PC-3 (cell line): ENCODE results near the gene TNIP1. TPM values are rescaled to one million over a fixed set of nuclear protein-coding genes. Genes with fewer than 3 reads are reported as not detected.
A peak's percentile ranks its signal among the peaks of the same experiment; 100 is the strongest.

ENCODE experiments used
- ATAC-seq: fragments of 200-7000 bp; cut with Tn5 transposase; 2 replicates; pipeline ENCODE4 v1.9.1; 2020; ENCODE audit warnings: mild to moderate bottlenecking, moderate library complexity
- BruUV-seq: library from RNA; stranded (reverse); fragments of 400-500 nt; replicated peaks from 2 replicates; lab custom pipeline; 2021; lab: Mats Ljungman, UMichigan
- CTCF ChIA-PET: fragments of 300-600 bp; sonication (Branson Sonifier 250); formaldehyde crosslinking; loops from one replicate; lab custom pipeline; 2022; ENCODE audit warnings: antibody characterized with exemption; lab: Charles Lee
- POLR2A ChIA-PET: fragments of 300-600 bp; sonication (Branson Sonifier 250); formaldehyde crosslinking; loops from one replicate; lab custom pipeline; 2022; ENCODE audit warnings: antibody characterized with exemption; ENCODE audit not compliant: unreplicated experiment; lab: Charles Lee
- DNase-seq: peaks from one replicate; pipeline ENCODE4 v3.0.0-alpha.2; 2015
- H2AFZ ChIP-seq: fragments of 300-600 bp; sonication (generic); 2 replicates; pipeline ENCODE4 v1.6.0; 2016; ENCODE audit warnings: antibody characterized with exemption, low read length
- H3F3A ChIP-seq: fragments of 300-600 bp; sonication (generic); one replicate; pipeline ENCODE4 v1.6.0; 2017; ENCODE audit warnings: antibody characterized with exemption, low read length, control low read depth, mild to moderate bottlenecking; ENCODE audit not compliant: unreplicated experiment
- H3K27ac ChIP-seq: fragments of 300-600 bp; sonication (generic); 2 replicates; pipeline ENCODE4 v1.5.1; 2016; ENCODE audit warnings: mild to moderate bottlenecking, low read length
- H3K27me3 ChIP-seq: fragments of 300-600 bp; sonication (generic); 2 replicates; pipeline ENCODE4 v1.6.1; 2016; ENCODE audit warnings: low read length, mixed read lengths
- H3K36me3 ChIP-seq: fragments of 300-600 bp; sonication (generic); 2 replicates; pipeline ENCODE4 v1.6.1; 2016; ENCODE audit warnings: low read depth, mixed run types, low read length, mixed read lengths
- H3K4me1 ChIP-seq: fragments of 300-600 bp; sonication (generic); 2 replicates; pipeline ENCODE4 v1.5.1; 2016; ENCODE audit warnings: low read length; ENCODE audit not compliant: insufficient read depth
- H3K4me2 ChIP-seq: fragments of 300-600 bp; sonication (generic); 2 replicates; pipeline ENCODE4 v1.6.0; 2016; ENCODE audit warnings: low read length
- H3K4me3 ChIP-seq: fragments of 300-600 bp; sonication (generic); 2 replicates; pipeline ENCODE4 v1.5.1; 2016; ENCODE audit warnings: mild to moderate bottlenecking, low read length, mixed read lengths
- H3K79me2 ChIP-seq: fragments of 300-600 bp; sonication (generic); 2 replicates; pipeline ENCODE4 v1.6.1; 2017; ENCODE audit warnings: low read length, mixed read lengths
- H3K9ac ChIP-seq: fragments of 300-600 bp; sonication (generic); 2 replicates; pipeline ENCODE4 v1.6.0; 2016; ENCODE audit warnings: mild to moderate bottlenecking, low read length
- H3K9me2 ChIP-seq: fragments of 300-600 bp; sonication (generic); replicated peaks from 2 replicates; pipeline ENCODE4 v1.6.1; 2016; ENCODE audit warnings: mixed run types, low read length, mixed read lengths
- H3K9me3 ChIP-seq: fragments of 300-600 bp; sonication (generic); 2 replicates; pipeline ENCODE4 v1.6.1; 2016; ENCODE audit warnings: low read length, mixed read lengths
- H4K20me1 ChIP-seq: fragments of 300-600 bp; sonication (generic); 2 replicates; pipeline ENCODE4 v1.6.1; 2016; ENCODE audit warnings: low read length, mixed read lengths
- EZH2 ChIP-seq: fragments of 300-600 bp; sonication (generic); IDR thresholded peaks from one replicate; pipeline ENCODE4 v1.6.1; 2017; ENCODE audit warnings: antibody characterized with exemption, mild to moderate bottlenecking, low read length; ENCODE audit not compliant: unreplicated experiment
- EZH2phosphoT487 ChIP-seq: fragments of 300-600 bp; sonication (generic); IDR thresholded peaks from 2 replicates; pipeline ENCODE4 v1.6.1; 2018; ENCODE audit warnings: mild to moderate bottlenecking, antibody characterized with exemption, low read length, borderline replicate concordance
- intact Hi-C: fragments of 100-400 bp; cut with micrococcal nuclease; formaldehyde crosslinking; loops from 2 replicates; pipeline ENCODE4 v1.9.0; 2023
- total RNA-seq: library from RNA; depleted of rRNA; stranded (reverse); fragments of >200 nt; gene quantifications from 2 replicates; pipeline ENCODE4 v1.2.3, GENCODE V29; 2014
- TF ChIP-seq, protein P1 (sequence below): fragments of 300-600 bp; sonication (generic); conservative IDR thresholded peaks from 2 replicates; pipeline ENCODE4 v1.5.1; 2017; ENCODE audit warnings: antibody characterized with exemption, low read depth, mild to moderate bottlenecking, low read length

Gene TNIP1
- total RNA-seq, 1 experiment from 2014 or later: 90.0 TPM

DNA sequence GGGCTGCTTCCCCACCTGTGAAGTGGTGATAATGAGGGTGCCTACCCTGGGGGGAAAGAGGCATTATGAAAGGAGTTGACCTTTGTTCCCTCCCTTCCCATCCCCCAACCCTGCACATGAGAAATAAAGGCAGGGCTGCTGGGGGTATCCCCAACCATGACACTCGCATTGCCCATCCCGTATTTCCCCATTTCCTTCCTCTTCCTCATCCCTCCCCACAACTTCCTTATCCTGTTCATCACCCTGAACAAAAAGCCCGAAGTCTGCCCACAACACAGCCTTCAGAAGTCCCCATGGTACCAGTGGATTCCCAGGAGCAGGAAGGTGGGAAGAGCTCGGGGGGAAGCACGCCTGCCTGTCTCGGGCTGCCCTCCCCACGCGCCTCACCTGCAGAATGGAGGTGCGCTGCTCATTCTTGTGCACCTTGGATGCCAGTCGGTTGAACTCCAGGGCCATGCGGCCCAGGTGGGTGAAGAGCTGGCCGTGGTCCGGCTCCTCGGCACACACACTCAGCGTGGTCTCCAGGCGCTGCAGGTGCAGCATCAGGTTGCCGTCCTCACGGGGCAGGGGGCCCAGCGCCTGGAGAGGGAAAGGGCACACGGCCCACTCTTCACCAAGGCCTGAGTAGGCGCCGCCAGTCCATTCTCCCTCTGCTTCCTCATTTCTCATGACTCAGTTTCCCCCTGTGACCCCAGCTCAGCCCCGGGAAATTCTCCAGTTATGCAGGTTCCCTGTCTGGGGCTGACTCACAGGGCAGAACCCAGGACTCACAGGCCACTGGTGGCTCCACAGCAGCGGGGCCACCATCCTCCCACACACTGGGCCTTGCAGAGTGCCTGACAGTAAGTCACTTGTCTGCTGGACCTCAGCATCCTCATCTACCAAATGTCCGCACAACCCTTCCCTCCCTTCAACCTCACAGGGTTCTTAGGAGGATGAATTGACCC lies 24.2 kb downstream of the TNIP1 start:
- no peaks in the 10 kb centered on the region for H3K9me2 ChIP-seq
- no peaks in the 10 kb centered on the region for H3K9me3 ChIP-seq
- no peaks in the 10 kb centered on the region for H3K79me2 ChIP-seq
- peaks cover 7% of the 10 kb centered on the region for H3K4me1 ChIP-seq
- DNase-seq (no peak), ATAC-seq (no peak)
- no peak overlapping the region for H2AFZ ChIP-seq
- no peaks in the 10 kb centered on the region for H4K20me1 ChIP-seq
- no peak overlapping the region for H3K4me3 ChIP-seq
- H3K36me3 ChIP-seq: peaks cover 39% of the 10 kb centered on the region
- ChIA-PET CTCF (no interaction called here), POLR2A (no interaction called here)
- H3K27me3 ChIP-seq: no peaks in the 10 kb centered on the region
- H3K4me2 ChIP-seq: no peak overlapping the region
- intact Hi-C loops: no loop called here
- no peak overlapping the region for H3K27ac ChIP-seq
- TF ChIP-seq EZH2 (no peak), EZH2phosphoT487 (no peak)
- TF ChIP-seq, protein P1, sequence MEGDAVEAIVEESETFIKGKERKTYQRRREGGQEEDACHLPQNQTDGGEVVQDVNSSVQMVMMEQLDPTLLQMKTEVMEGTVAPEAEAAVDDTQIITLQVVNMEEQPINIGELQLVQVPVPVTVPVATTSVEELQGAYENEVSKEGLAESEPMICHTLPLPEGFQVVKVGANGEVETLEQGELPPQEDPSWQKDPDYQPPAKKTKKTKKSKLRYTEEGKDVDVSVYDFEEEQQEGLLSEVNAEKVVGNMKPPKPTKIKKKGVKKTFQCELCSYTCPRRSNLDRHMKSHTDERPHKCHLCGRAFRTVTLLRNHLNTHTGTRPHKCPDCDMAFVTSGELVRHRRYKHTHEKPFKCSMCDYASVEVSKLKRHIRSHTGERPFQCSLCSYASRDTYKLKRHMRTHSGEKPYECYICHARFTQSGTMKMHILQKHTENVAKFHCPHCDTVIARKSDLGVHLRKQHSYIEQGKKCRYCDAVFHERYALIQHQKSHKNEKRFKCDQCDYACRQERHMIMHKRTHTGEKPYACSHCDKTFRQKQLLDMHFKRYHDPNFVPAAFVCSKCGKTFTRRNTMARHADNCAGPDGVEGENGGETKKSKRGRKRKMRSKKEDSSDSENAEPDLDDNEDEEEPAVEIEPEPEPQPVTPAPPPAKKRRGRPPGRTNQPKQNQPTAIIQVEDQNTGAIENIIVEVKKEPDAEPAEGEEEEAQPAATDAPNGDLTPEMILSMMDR: no peak
- no peaks in the 10 kb centered on the region for H3F3A ChIP-seq
- no TSS peak for BruUV-seq
- no peak overlapping the region for H3K9ac ChIP-seq

DNA sequence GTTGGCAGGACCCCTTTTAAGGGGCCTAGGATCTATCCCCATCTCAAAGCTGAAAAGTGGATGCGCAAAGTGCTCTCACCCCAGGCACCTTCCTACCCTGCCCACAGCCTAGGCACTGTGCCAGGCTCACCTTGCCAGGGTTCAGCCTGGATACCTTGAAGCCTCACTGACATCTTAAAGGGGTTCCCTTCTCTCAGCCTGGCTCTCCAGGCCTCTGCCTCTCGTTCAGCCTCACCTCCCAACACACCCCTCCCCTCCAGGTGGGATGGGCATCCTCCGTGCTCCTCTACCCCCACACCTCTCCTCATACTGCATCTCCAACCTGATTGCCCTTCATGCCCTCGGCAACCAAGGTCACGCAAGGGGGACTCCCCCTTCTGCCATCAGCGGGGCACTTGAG lies 25.5 kb downstream of the TNIP1 start:
- Histone ChIP-seq H3F3A (no peaks in the 10 kb centered on the region), H2AFZ (no peak overlapping the region), H3K9me3 (no peaks in the 10 kb centered on the region), H3K27ac (no peak overlapping the region), H4K20me1 (no peaks in the 10 kb centered on the region), H3K79me2 (no peaks in the 10 kb centered on the region), H3K9ac (no peak overlapping the region), H3K36me3 (peaks cover 36% of the 10 kb centered on the region), H3K27me3 (no peaks in the 10 kb centered on the region), H3K9me2 (no peaks in the 10 kb centered on the region), H3K4me3 (no peak overlapping the region), H3K4me1 (peaks cover 5% of the 10 kb centered on the region), H3K4me2 (no peak overlapping the region)
- POLR2A ChIA-PET: interaction anchor here (0.9 kb wide), 1 partner anchor 21 kb away, joined by 4 read pairs; no protein-coding TSS in a partner anchor
- TF ChIP-seq EZH2phosphoT487: no peak
- TF ChIP-seq EZH2: no peak
- TF ChIP-seq, protein P1: no peak
- BruUV-seq: no TSS peak
- DNase-seq (no peak), ATAC-seq (no peak)
- CTCF ChIA-PET: interaction anchor here (0.6 kb wide), 1 partner anchor 60 kb away, joined by 3 read pairs; no protein-coding TSS in a partner anchor
- intact Hi-C loops: loop anchor here (2.0 kb wide), 1 partner anchor 25 kb away; the partner anchor contains the start of gene TNIP1

GRCh38 chr5:151054709-151055108 lies 26.1 kb downstream of the TNIP1 start:
- POLR2A ChIA-PET: interaction anchor here (0.9 kb wide), 1 partner anchor 22 kb away, joined by 4 read pairs; no protein-coding TSS in a partner anchor
- Histone ChIP-seq H4K20me1 (no peaks in the 10 kb centered on the region), H3K36me3 (peaks cover 34% of the 10 kb centered on the region), H3K4me3 (no peak overlapping the region), H3K4me2 (no peak overlapping the region), H3K79me2 (no peaks in the 10 kb centered on the region), H3K27ac (no peak overlapping the region), H3K9ac (no peak overlapping the region), H3K9me3 (no peaks in the 10 kb centered on the region), H3F3A (no peaks in the 10 kb centered on the region), H3K4me1 (no peaks in the 10 kb centered on the region), H3K27me3 (no peaks in the 10 kb centered on the region), H2AFZ (no peak overlapping the region), H3K9me2 (no peaks in the 10 kb centered on the region)
- intact Hi-C loops: loop anchor here (2.0 to 5.0 kb wide), 2 partner anchors 26 to 108 kb away; partner anchors contain the start of gene TNIP1
- ATAC-seq (peak; percentile 69), DNase-seq (peak; percentile 18)
- BruUV-seq: no TSS peak
- TF ChIP-seq EZH2 (no peak), EZH2phosphoT487 (no peak)
- TF ChIP-seq, protein P1: no peak
- CTCF ChIA-PET: interaction anchor here (0.5 to 1.3 kb wide), 2 partner anchors 61 to 138 kb away, joined by 3 read pairs; no protein-coding TSS in a partner anchor
